GM12878 (cell line): Measurements from ENCODE around the gene RLIM. TPM values are rescaled to one million over a fixed set of nuclear protein-coding genes. Genes with fewer than 3 reads are reported as not detected.

ENCODE experiments used
- ATAC-seq: fragments of 200-7000 bp; cut with Tn5 transposase; 3 replicates; pipeline ENCODE4 v1.9.1; 2020; ENCODE audit warnings: mild to moderate bottlenecking, moderate library complexity
- BruUV-seq: library from RNA; stranded (reverse); fragments of 400-500 nt; replicated peaks from 2 replicates; lab custom pipeline; 2021; lab: Mats Ljungman, UMichigan
- CTCF ChIA-PET: fragments of 300-600 bp; sonication (Branson Sonifier 250); formaldehyde crosslinking; extraction: SDS; loops from one replicate; lab custom pipeline; 2021; ENCODE audit warnings: inconsistent platforms; lab: Yijun Ruan, JAX
- POLR2A ChIA-PET: fragments of 350-600 bp; formaldehyde crosslinking; extraction: SDS; loops from one replicate; lab custom pipeline; 2021; ENCODE audit warnings: inconsistent platforms; lab: Charles Lee
- RAD21 ChIA-PET: fragments of 300-600 bp; sonication (Branson Sonifier 250); formaldehyde crosslinking; loops from one replicate; lab custom pipeline; 2023; ENCODE audit warnings: antibody characterized with exemption; ENCODE audit not compliant: unreplicated experiment; lab: Charles Lee
- SMC1A ChIA-PET: fragments of 300-600 bp; sonication (Branson Sonifier 250); formaldehyde crosslinking; loops from one replicate; lab custom pipeline; 2023; ENCODE audit not compliant: unreplicated experiment, uncharacterized antibody; lab: Charles Lee
- DNase-seq: peaks from one replicate; pipeline ENCODE4 v3.0.0-alpha.2; 2011; ENCODE audit warnings: low read depth, low spot score
- FAIRE-seq: peaks from 3 replicates; lab custom pipeline; 2011; peaks lifted over from hg19 to GRCh38; lab: Jason Lieb, UNC
- H2AFZ ChIP-seq: 2 replicates; pipeline ENCODE4 v1.6.0; 2011; ENCODE audit warnings: low read depth, low read length, control low read depth; ENCODE audit not compliant: control insufficient read depth
- H3K27ac ChIP-seq: 2 replicates; pipeline ENCODE4 v1.5.1; 2011; ENCODE audit warnings: control low read depth; ENCODE audit not compliant: control insufficient read depth, insufficient read depth
- H3K27me3 ChIP-seq, 2 experiments: replicated peaks in 1 of 2; 2 replicates each; pipeline versions ENCODE4 v1.6.0 to v1.6.1; 2011; ENCODE audit warnings: low read length in 1 of 2; ENCODE audit not compliant: control insufficient read depth in 2 of 2, insufficient read depth in 2 of 2
- H3K36me3 ChIP-seq, 2 experiments: 2 replicates each; pipeline ENCODE4 v1.5.1; 2011; ENCODE audit warnings: low read length in 1 of 2; ENCODE audit not compliant: control insufficient read depth in 2 of 2, insufficient read depth in 2 of 2
- H3K4me1 ChIP-seq: 2 replicates; pipeline ENCODE4 v1.6.1; 2011; ENCODE audit warnings: mild to moderate bottlenecking, low read length, moderate library complexity, mixed read lengths; ENCODE audit not compliant: control insufficient read depth, insufficient read depth
- H3K4me2 ChIP-seq: 2 replicates; pipeline ENCODE4 v1.6.0; 2011; ENCODE audit warnings: control low read depth; ENCODE audit not compliant: control insufficient read depth, insufficient read depth
- H3K4me3 ChIP-seq: fragments of 200-600 bp; sonication (generic); 2 replicates; pipeline ENCODE4 v1.5.1; 2016
- H3K79me2 ChIP-seq: 2 replicates; pipeline ENCODE4 v1.6.0; 2011; ENCODE audit warnings: low read length; ENCODE audit not compliant: control insufficient read depth, insufficient read depth
- H3K9ac ChIP-seq: 2 replicates; pipeline ENCODE4 v1.8.0; 2011; ENCODE audit warnings: low read length, control low read depth, mixed read lengths; ENCODE audit not compliant: control insufficient read depth, insufficient read depth
- H3K9me3 ChIP-seq: replicated peaks from 3 replicates; pipeline ENCODE4 v1.5.1; 2011; ENCODE audit warnings: mild to moderate bottlenecking, low read length; ENCODE audit not compliant: control insufficient read depth, insufficient read depth
- H4K20me1 ChIP-seq: 2 replicates; pipeline ENCODE4 v1.6.0; 2011; ENCODE audit not compliant: control insufficient read depth, insufficient read depth
- ATF3 ChIP-seq: IDR thresholded peaks from 2 replicates; pipeline ENCODE4 v1.6.1; 2011; ENCODE audit warnings: low read depth, mild to moderate bottlenecking, low read length, moderate library complexity, borderline replicate concordance; ENCODE audit errors: extremely low read depth
- BCL3 ChIP-seq: IDR thresholded peaks from 2 replicates; pipeline ENCODE4 v1.6.1; 2011; ENCODE audit warnings: borderline replicate concordance, low read depth, mild to moderate bottlenecking, moderate library complexity, low read length; ENCODE audit not compliant: insufficient read depth, poor library complexity, severe bottlenecking
- CBX5 ChIP-seq: sonication (generic); IDR thresholded peaks from 2 replicates; pipeline ENCODE4 v1.6.1; 2016; ENCODE audit warnings: low read depth, moderate library complexity, mild to moderate bottlenecking, inconsistent platforms
- ELK1 ChIP-seq: IDR thresholded peaks from 2 replicates; pipeline ENCODE4 v1.6.1; 2012; ENCODE audit warnings: low read depth, low read length, improper control_type of control experiment
- IKZF1 ChIP-seq: fragments of 450-650 bp; conservative IDR thresholded peaks from 2 replicates; pipeline ENCODE4 v1.6.1; 2017; ENCODE audit warnings: antibody characterized with exemption, mild to moderate bottlenecking
- JUND ChIP-seq: IDR thresholded peaks from 2 replicates; pipeline ENCODE4 v1.6.1; 2012; ENCODE audit warnings: low read depth, mild to moderate bottlenecking, low read length, improper control_type of control experiment, moderate library complexity
- KDM1A ChIP-seq: fragments of 200-600 bp; sonication (generic); IDR thresholded peaks from 2 replicates; pipeline ENCODE4 v1.6.1; 2016; ENCODE audit warnings: borderline replicate concordance
- MYC ChIP-seq: IDR thresholded peaks from 2 replicates; pipeline ENCODE4 v1.6.1; 2011; ENCODE audit warnings: mild to moderate bottlenecking, low read length, moderate library complexity, inconsistent platforms; ENCODE audit not compliant: insufficient read depth, insufficient replicate concordance, insufficient read length, severe bottlenecking
- NFYB ChIP-seq: IDR thresholded peaks from 2 replicates; pipeline ENCODE4 v1.6.1; 2011; ENCODE audit warnings: low read depth, mild to moderate bottlenecking, low read length, improper control_type of control experiment, moderate library complexity; ENCODE audit not compliant: insufficient read depth
- NR2C1 ChIP-seq: fragments of 450-650 bp; IDR thresholded peaks from 2 replicates; pipeline ENCODE4 v1.6.1; 2017; ENCODE audit warnings: antibody characterized with exemption, mild to moderate bottlenecking, moderate library complexity
- PAX5 ChIP-seq: IDR thresholded peaks from 2 replicates; pipeline ENCODE4 v1.6.1; 2011; ENCODE audit warnings: low read depth, low read length, borderline replicate concordance
- PAX8 ChIP-seq: fragments of 450-650 bp; IDR thresholded peaks from 2 replicates; pipeline ENCODE4 v1.6.1; 2017; ENCODE audit warnings: mild to moderate bottlenecking, moderate library complexity
- PBX3 ChIP-seq: IDR thresholded peaks from 2 replicates; pipeline ENCODE4 v1.6.1; 2011; ENCODE audit warnings: mild to moderate bottlenecking, low read depth, low read length, moderate library complexity; ENCODE audit not compliant: insufficient replicate concordance
- SRF ChIP-seq, 2 experiments: IDR thresholded peaks; 2 replicates each; pipeline ENCODE4 v1.6.1; 2011; ENCODE audit warnings: low read depth in 2 of 2, low read length in 2 of 2, mild to moderate bottlenecking in 1 of 2, moderate library complexity in 1 of 2
- TCF3 ChIP-seq: IDR thresholded peaks from 2 replicates; pipeline ENCODE4 v1.6.1; 2012; ENCODE audit warnings: low read depth, mild to moderate bottlenecking, low read length, borderline replicate concordance; ENCODE audit not compliant: insufficient read depth
- USF1 ChIP-seq: IDR thresholded peaks from 2 replicates; pipeline ENCODE4 v1.6.1; 2011; ENCODE audit warnings: borderline replicate concordance, low read depth, mild to moderate bottlenecking, moderate library complexity, mixed read lengths, low read length; ENCODE audit not compliant: insufficient read depth; ENCODE audit errors: extremely low read length
- WGBS: methylation state at CpG from one replicate; pipeline ENCODE4 v1.1.6; 2016; ENCODE audit warnings: low lambda C conversion rate; ENCODE audit not compliant: insufficient replicate concordance, insufficient coverage; ENCODE audit errors: missing lambda C conversion rate; 5-methylcytosine and 5-hydroxymethylcytosine counted together
- in situ Hi-C: fragments of 300-500 bp; cut with MboI; formaldehyde crosslinking; loops from 9 replicates; pipeline ENCODE4 v1.14.3; 2018; ENCODE audit warnings: mixed read lengths
- intact Hi-C: fragments of 100-400 bp; cut with micrococcal nuclease; formaldehyde crosslinking; loops from one replicate; pipeline ENCODE4 v1.14.2; 2022; ENCODE audit not compliant: unreplicated experiment
- polyA plus RNA-seq, 11 experiments: library from polyadenylated mRNA; depleted of rRNA in 4 of 11; unstranded in 6 of 11; stranded (reverse) in 5 of 11; fragments of >200 nt; fragmentation: Nextera tagmentation in 4 of 11; fragmentation: Illumina TruSeq in 1 of 11; extraction: Ambion mirVana in 4 of 11; extraction: Trizol in 1 of 11; gene quantifications; 1 replicate in 1 of 11; 2 replicates in 10 of 11; pipeline versions ENCODE4 v1.2.1 to v1.2.3, GENCODE V29; 2011 to 2016; ENCODE audit warnings: inconsistent platforms in 2 of 11, missing spikeins in 2 of 11, low read depth in 1 of 11
- total RNA-seq, 4 experiments: library from RNA; depleted of rRNA in 3 of 4; stranded (reverse); fragments of >200 nt in 3 of 4; fragmentation: Illumina TruSeq in 1 of 4; extraction: Trizol in 1 of 4; gene quantifications; 2 replicates each; pipeline versions ENCODE4 v1.2.1 to v1.2.3, GENCODE V29; 2013 to 2021

Gene RLIM
- total and polyA plus RNA-seq, 10 of the 15 experiments (the other 5 are each of a cell fraction or from before 2014, with no cell fraction given), result 4.0 to 33.9 (median 15.1) TPM

- no peak for FAIRE-seq
- TF ChIP-seq USF1, result no peak
- no peak for TF ChIP-seq IKZF1
- no peak for TF ChIP-seq ELK1
- TF ChIP-seq NR2C1, result no peak
- TF ChIP-seq BCL3, result peak; percentile 97
- no peak for TF ChIP-seq KDM1A
- TF ChIP-seq TCF3, result 0 out of 2 replicates have a peak, but pooled peaks have one; percentile 17
- no peak for TF ChIP-seq PAX8
- no peak for TF ChIP-seq CBX5
- TF ChIP-seq ATF3, result no peak
- TF ChIP-seq NFYB, result no peak
- TF ChIP-seq JUND, result no peak
- no peak for TF ChIP-seq SRF (IDR thresholded peaks at IDR 0.05; ENCODE audit: low read depth in 2 of 2, low read length in 2 of 2)
- peak; percentile 43 for TF ChIP-seq PBX3
- TF ChIP-seq PAX5, result no peak
- no peak for TF ChIP-seq MYC
Measured at GRCh38 chrX:74545880-74546523, 68.4 kb downstream of the RLIM start.

More at GRCh38 chrX:74545880-74546523, 68.4 kb downstream of the RLIM start:
- BruUV-seq, result no TSS peak
- no peaks in the 10 kb centered on the region for H3K36me3 ChIP-seq
- POLR2A ChIA-PET, result no interaction called here
- no peak overlapping the region for H3K4me2 ChIP-seq
- no peaks in the 10 kb centered on the region; the same call in 2 of the 3 replicates for H3K9me3 ChIP-seq
- no peak overlapping the region for H3K4me3 ChIP-seq
- in situ Hi-C loops, result loop anchor here (5.0 to 10.0 kb wide), 2 partner anchors 164 to 691 kb away; partner anchors contain the start of gene XIST
- no peaks in the 10 kb centered on the region for H3K79me2 ChIP-seq
- DNase-seq (no peak), ATAC-seq (no peak)
- no peak overlapping the region for H3K9ac ChIP-seq
- RAD21 ChIA-PET, result interaction anchor here (0.9 to 1.0 kb wide), 2 partner anchors 11 to 201 kb away, joined by 3 to 4 read pairs; no protein-coding TSS in a partner anchor
- CTCF ChIA-PET, result interaction anchor here (0.7 kb wide), 1 partner anchor 35 kb away, joined by 3 read pairs; no protein-coding TSS in a partner anchor
- no peaks in the 10 kb centered on the region for H3K4me1 ChIP-seq
- SMC1A ChIA-PET, result interaction anchor here (1.0 kb wide), 2 partner anchors 11 to 55 kb away, joined by 3 read pairs; no protein-coding TSS in a partner anchor
- H4K20me1 ChIP-seq, result no peaks in the 10 kb centered on the region
- no peak overlapping the region for H2AFZ ChIP-seq
- no peaks in the 10 kb centered on the region for H3K27me3 ChIP-seq
- WGBS, result 0% methylated on average over 1 of the region's 1 CpG
- H3K27ac ChIP-seq, result no peak overlapping the region
- intact Hi-C loops, result no loop called here
